HFF-Myc (cell line): Measurements from ENCODE around the gene CRY2.
"Not testable (repeated sequence)": the region's sequence is repeated elsewhere in the genome, so short reads cannot be mapped to it uniquely, and the experiment has no call there.

Experiments used
- DNase-seq: peaks from one replicate; pipeline ENCODE4 v3.0.0-alpha.2; 2011; ENCODE audit warnings: low read depth; ENCODE audit errors: extremely low read depth
- H3K4me3 ChIP-seq: replicated peaks from 2 replicates; pipeline ENCODE4 v1.5.1; 2011; ENCODE audit warnings: low read depth, mild to moderate bottlenecking, control low read depth, low read length
- CTCF ChIP-seq: IDR thresholded peaks from 2 replicates; pipeline ENCODE4 v1.5.1; 2012; ENCODE audit warnings: mild to moderate bottlenecking, low read depth, low read length, control low read depth; ENCODE audit errors: missing control alignments

CRY2 gene

GRCh38 chr11:45807792-45808238 is 39.5 kb upstream of the CRY2 start:
- peak overlapping the region; percentile 87 for H3K4me3 ChIP-seq
- TF ChIP-seq CTCF = no peak

GRCh38 chr11:45808427-45808826 is 38.8 kb upstream of the CRY2 start:
- not testable (repeated sequence) for DNase-seq

More at GRCh38 chr11:45807792-45808238, 39.5 kb upstream of the CRY2 start:
- DNase-seq = no peak

GRCh38 chr11:45809456-45810395 is 37.5 kb upstream of the CRY2 start:
- no peak for TF ChIP-seq CTCF
- no peak for DNase-seq
- H3K4me3 ChIP-seq = no peak overlapping the region

More at GRCh38 chr11:45808427-45808826, 38.8 kb upstream of the CRY2 start:
- not testable (repeated sequence) for H3K4me3 ChIP-seq

DNA sequence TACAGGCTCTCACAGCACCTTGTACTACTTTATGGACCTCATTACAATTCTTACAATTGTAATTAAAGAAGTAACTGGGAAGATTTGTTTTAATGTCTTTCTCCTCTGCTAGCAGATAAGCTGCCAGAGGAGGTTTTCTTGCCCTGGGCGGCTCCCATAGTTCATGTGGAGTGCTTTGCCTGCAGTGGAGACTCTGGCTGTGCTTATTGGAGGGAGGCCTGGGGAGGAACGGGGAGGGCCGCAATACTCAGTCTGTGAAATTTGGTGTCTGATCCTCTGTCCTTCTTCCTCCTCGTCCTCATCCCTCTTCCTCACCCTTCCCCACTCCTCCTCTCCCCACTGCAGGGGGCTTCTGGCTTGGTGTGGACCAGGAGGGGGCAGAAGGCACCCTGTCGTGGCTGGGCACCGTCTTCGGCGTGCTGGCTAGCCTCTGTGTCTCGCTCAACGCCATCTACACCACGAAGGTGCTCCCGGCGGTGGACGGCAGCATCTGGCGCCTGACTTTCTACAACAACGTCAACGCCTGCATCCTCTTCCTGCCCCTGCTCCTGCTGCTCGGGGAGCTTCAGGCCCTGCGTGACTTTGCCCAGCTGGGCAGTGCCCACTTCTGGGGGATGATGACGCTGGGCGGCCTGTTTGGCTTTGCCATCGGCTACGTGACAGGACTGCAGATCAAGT is 36.7 kb upstream of the CRY2 start:
- no peak for TF ChIP-seq CTCF
- DNase-seq = no peak
- H3K4me3 ChIP-seq = no peak overlapping the region

DNA sequence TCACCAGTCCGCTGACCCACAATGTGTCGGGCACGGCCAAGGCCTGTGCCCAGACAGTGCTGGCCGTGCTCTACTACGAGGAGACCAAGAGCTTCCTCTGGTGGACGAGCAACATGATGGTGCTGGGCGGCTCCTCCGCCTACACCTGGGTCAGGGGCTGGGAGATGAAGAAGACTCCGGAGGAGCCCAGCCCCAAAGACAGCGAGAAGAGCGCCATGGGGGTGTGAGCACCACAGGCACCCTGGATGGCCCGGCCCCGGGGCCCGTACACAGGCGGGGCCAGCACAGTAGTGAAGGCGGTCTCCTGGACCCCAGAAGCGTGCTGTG is 36.2 kb upstream of the CRY2 start:
- no peak for TF ChIP-seq CTCF

DNA sequence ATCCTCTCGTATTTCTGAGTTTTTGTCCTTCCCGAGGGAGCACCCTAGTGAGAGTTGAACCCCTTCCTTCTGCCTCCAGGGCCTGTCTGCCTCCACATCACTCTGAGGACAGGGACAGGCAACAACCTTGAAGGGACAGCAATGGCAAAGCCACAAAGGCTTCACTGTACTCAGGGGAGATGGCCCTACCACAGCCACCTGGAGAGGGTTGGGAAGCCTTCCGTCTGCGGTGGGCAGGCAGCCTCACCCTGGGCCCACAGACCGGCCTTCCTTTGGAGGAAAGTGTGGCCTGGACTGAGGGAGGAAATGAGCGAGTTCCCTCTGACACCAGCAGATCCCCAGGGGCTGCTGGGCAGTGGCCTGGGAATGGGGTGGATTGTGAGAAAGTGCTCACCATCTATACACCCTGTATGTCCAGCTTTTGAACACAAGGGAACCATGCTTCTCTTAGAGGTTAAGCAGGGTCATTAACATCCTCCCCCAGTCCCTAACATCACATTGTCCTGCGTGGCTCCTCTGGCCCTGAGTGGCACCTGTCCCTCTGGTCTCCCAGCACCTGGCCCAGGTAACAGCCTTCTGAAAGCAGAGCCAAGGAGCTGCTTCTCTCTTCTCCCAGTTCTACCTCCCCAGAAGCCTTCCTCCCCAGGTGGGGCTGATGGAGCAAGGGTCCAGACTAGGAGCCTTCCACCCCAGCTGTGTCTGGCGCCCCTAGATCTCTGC is 35.5 kb upstream of the CRY2 start:
- TF ChIP-seq CTCF = no peak
- H3K4me3 ChIP-seq = no peak overlapping the region
- DNase-seq = no peak

More for the DNA sequence above, 36.2 kb upstream of the CRY2 start:
- H3K4me3 ChIP-seq = no peak overlapping the region
- no peak for DNase-seq
